ENCODE results near the gene PPP1R26. TPM values are rescaled to one million over a fixed set of nuclear protein-coding genes. Genes with fewer than 3 reads are reported as not detected.

PPP1R26 gene
- total RNA-seq, 1 donor from 2014 or later: 7.9 TPM

GRCh38 chr9:135501261-135502167, 21.9 kb downstream of the PPP1R26 start:
- H3K9me3 ChIP-seq: no peaks in the 10 kb centered on the region
- no peak for TF ChIP-seq POLR2A (IDR thresholded peaks at IDR 0.05)
- TF ChIP-seq POLR2AphosphoS5 (IDR thresholded peaks at IDR 0.05; ENCODE audit: insufficient read depth in 1 of 2, low read depth in 1 of 2): no peak
- no peak for TF ChIP-seq CTCF (IDR thresholded peaks at IDR 0.05)
- peak overlapping the region; percentile 81 for H3K27ac ChIP-seq
- DNase-seq (ENCODE audit: extremely low spot score in 2 of 2): no peak
- peaks cover 24% of the 10 kb centered on the region for H3K4me1 ChIP-seq
- peak overlapping the region; percentile 83 to 98 for H3K4me3 ChIP-seq
- no peaks in the 10 kb centered on the region for H3K27me3 ChIP-seq
- intact Hi-C loops (cut with DNase I): no loop called here
- H3K36me3 ChIP-seq: peaks cover 0 to 24% of the 10 kb centered on the region in 2 donors

- Histone ChIP-seq H3K4me1 (peaks cover 24% of the 10 kb centered on the region), H3K36me3 (peaks cover 0 to 24% of the 10 kb centered on the region in 2 donors), H3K9me3 (no peaks in the 10 kb centered on the region), H3K27ac (no peak overlapping the region), H3K27me3 (no peaks in the 10 kb centered on the region), H3K4me3 (peak overlapping the region; percentile 83 to 98)
- no peak for DNase-seq (ENCODE audit: extremely low spot score in 2 of 2)
- TF ChIP-seq CTCF (IDR thresholded peaks at IDR 0.05) (no peak), POLR2AphosphoS5 (IDR thresholded peaks at IDR 0.05; ENCODE audit: insufficient read depth in 1 of 2, low read depth in 1 of 2) (no peak), POLR2A (IDR thresholded peaks at IDR 0.05) (no peak)
- intact Hi-C loops (cut with DNase I): no loop called here
Measured at GRCh38 chr9:135502168-135502872, 22.7 kb downstream of the PPP1R26 start.

GRCh38 chr9:135502873-135503321, 23.3 kb downstream of the PPP1R26 start:
- peaks cover 24% of the 10 kb centered on the region for H3K4me1 ChIP-seq
- no peak overlapping the region for H3K27ac ChIP-seq
- no peak overlapping the region for H3K4me3 ChIP-seq
- H3K9me3 ChIP-seq: no peaks in the 10 kb centered on the region
- intact Hi-C loops (cut with DNase I): no loop called here
- peaks cover 0 to 24% of the 10 kb centered on the region in 2 donors for H3K36me3 ChIP-seq
- no peak for DNase-seq (ENCODE audit: extremely low spot score in 2 of 2)
- TF ChIP-seq CTCF (IDR thresholded peaks at IDR 0.05): no peak
- no peak for TF ChIP-seq POLR2A (IDR thresholded peaks at IDR 0.05)
- TF ChIP-seq POLR2AphosphoS5 (IDR thresholded peaks at IDR 0.05; ENCODE audit: insufficient read depth in 1 of 2, low read depth in 1 of 2): no peak
- no peaks in the 10 kb centered on the region for H3K27me3 ChIP-seq

- Histone ChIP-seq H3K9me3 (no peaks in the 10 kb centered on the region), H3K4me1 (peaks cover 24% of the 10 kb centered on the region), H3K36me3 (peaks cover 0 to 24% of the 10 kb centered on the region in 2 donors), H3K27ac (no peak overlapping the region), H3K27me3 (no peaks in the 10 kb centered on the region), H3K4me3 (no peak overlapping the region)
- TF ChIP-seq CTCF (IDR thresholded peaks at IDR 0.05) (no peak), POLR2AphosphoS5 (IDR thresholded peaks at IDR 0.05; ENCODE audit: insufficient read depth in 1 of 2, low read depth in 1 of 2) (no peak), POLR2A (IDR thresholded peaks at IDR 0.05) (no peak)
- intact Hi-C loops (cut with DNase I): no loop called here
- DNase-seq (ENCODE audit: extremely low spot score in 2 of 2): no peak
Measured at GRCh38 chr9:135503371-135504261, 24.0 kb downstream of the PPP1R26 start.
